HG03439 (cell line): ENCODE measurements around the gene TNFRSF18.

Source experiments
- ATAC-seq: cut with Tn5 transposase; IDR thresholded peaks from one replicate; pipeline ENCODE4 v1.9.1; 2021; ENCODE audit warnings: mild to moderate bottlenecking, moderate library complexity; ENCODE audit not compliant: unreplicated experiment

The TNFRSF18 gene

GRCh38 chr1:1167398-1167821 is 39.0 kb downstream of the TNFRSF18 start:
- ATAC-seq = no peak

GRCh38 chr1:1166642-1167397 is 39.6 kb downstream of the TNFRSF18 start:
- ATAC-seq = no peak

DNA sequence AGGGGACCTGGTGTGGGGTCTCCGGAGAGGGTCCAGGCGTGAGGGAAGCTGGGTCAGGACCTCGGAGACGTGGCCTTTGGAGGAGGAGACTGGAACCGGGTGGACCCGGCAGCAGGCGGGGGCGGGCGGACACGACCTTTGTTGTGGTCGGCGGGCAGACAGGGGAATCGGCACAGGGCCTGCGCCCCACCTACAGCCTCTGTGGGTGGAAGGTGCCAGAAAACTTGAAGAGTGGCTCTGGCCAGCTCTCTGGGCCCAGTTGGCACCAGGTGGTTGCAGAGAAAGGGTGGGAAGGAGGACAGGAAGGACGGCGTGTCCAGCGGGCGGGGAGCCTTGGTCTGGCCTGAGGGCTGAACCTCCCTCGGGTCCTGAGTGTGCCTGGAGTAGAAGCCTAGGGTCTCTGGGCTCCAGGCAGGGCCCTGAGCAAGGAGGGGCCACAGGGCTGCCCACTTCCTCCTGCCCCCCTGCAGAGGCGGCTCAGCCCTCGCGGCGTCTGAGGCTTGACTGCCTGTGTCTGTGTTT is 40.4 kb downstream of the TNFRSF18 start:
- no peak for ATAC-seq

DNA sequence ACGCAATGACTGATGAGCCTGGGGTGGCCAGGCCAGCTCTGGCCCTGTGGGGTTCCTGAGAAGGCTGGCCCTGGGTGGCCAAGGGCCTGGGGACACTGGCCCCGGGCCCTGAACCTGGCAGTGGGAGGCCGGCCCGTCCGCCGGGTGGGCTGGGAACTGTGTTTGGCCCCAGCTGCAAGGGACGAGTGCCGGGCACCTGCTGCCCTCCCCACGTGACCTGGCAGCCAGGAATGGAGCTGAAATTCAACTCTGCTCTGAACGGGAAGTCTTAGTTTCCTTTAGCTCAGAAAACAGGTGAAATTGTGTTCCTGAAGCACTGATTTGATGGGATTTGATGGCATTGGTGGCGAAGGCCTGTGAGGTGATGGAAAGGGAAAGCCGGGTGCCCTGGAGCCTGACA is 40.9 kb downstream of the TNFRSF18 start:
- ATAC-seq = no peak

DNA sequence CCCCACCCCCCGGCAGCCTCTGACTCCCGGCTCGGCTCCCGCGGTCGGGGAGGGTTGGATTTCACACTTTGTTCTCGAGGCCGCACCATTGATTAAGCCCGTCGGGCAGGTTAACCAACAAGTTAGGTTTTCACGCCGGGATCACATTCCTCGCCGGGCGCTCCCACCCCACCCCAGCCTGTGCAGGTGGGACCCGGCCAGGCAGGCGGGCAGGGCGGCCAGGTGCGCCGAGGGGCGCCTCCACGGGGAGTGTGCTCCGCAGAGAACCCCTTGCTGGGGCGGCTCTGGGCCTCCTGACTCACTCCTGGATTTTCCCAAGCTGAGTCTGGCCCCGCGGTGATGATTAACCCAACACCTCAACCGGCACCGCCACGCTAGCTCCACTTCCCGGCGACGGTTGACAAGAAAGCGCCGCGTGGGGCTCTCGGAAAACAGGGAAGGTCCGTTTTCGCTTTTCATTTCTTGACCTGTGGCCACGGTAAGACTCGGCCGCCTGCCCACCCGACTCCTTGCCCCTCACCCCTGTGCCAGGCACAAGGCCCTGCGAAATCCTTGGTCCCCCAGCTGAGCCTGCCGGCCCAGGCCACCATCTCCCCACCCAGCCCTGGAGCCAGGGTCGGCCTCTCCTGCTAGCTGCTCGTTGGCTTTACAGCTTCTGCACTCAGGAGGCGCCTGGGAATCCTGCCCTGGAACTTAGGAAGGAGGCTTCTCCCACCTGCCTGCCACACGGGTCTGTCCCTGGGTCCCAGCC is 41.5 kb downstream of the TNFRSF18 start:
- no peak for ATAC-seq

- ATAC-seq = no peak
These were observed 42.1 kb downstream of the TNFRSF18 start for GRCh38 chr1:1164361-1164700.

- ATAC-seq = no peak
These were observed 42.8 kb downstream of the TNFRSF18 start for GRCh38 chr1:1163538-1164070.

GRCh38 chr1:1162597-1163537 is 43.5 kb downstream of the TNFRSF18 start:
- ATAC-seq = no peak

DNA sequence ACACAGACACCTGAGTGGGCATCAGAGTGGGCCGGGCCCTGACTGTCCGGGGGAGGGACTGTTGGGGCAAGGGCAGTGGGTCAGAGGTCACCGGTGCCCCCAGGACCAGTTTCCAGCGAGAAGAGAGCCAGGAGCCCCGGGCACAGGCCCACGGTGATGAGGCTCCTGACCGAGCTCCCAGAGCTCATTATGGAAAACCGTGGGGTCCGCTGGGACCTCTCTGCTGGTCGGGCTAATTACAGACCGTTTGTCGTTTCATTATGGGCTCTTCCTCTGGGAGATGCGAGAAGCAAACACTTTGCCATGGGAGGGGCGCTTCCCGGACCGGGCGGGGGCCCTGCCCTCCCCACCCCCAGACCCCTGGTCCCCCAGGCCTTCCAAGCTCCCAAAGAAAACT is 44.7 kb downstream of the TNFRSF18 start:
- ATAC-seq = no peak

DNA sequence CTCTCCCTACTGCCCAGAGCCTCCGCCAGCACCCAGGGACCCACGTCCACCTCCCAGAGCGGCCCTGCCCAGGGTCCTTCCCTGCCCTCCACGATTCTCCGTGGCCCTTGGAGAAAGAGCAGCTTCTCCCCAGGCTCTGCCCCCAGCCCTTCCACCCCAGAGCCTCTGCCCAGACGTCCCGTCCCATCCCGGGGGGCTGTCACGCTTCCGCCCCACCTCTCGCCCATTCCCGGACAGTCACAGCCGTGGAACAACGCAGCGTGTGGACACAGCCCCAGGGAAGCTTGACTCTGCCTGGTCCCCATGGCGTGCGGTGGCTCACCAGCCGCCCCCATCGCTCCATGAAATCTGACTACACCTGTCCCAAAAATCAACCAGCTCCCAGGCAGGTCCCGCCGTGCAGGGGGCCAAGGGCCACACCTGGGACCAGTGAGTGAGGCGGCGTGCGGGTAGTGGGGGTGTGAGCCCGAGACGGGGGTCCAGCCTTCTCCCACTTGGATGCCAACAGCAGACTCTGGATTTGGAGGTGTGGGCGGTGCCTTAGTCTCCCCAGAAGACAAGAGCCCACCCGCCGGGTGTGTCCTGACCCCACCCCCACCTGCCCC is 45.2 kb downstream of the TNFRSF18 start:
- no peak for ATAC-seq

DNA sequence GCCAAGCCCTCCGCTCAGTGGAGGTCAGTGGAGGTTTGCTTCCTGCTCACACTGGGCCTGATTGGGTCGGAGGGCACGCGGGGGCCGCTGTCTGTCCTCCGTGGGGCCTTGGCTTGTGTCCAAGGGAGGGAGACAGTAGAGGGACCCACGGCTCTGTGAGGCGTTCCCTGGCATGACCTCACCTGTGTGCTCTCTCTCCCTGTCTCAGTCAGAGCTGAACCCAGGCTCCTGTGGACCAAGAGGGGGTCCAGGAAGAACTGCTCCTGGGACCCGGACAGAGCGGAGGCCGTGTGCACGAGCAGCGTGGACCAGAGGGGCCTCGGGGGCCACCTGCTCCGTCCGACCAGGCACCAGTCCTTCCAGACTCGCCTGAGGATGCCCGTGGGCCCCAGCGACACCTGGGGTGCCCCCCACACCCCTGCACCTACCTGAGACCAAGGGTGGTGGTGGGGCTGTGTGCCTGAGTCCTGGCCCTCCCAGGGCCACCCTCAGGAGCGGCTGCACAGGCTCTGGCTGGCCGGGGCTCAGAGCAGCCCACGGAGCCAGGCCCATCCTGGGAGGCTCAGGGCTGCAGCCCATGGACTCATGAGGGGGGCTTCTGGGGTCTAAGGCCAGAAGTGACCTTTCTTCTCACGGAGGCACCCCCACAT is 46.0 kb downstream of the TNFRSF18 start:
- ATAC-seq = no peak

DNA sequence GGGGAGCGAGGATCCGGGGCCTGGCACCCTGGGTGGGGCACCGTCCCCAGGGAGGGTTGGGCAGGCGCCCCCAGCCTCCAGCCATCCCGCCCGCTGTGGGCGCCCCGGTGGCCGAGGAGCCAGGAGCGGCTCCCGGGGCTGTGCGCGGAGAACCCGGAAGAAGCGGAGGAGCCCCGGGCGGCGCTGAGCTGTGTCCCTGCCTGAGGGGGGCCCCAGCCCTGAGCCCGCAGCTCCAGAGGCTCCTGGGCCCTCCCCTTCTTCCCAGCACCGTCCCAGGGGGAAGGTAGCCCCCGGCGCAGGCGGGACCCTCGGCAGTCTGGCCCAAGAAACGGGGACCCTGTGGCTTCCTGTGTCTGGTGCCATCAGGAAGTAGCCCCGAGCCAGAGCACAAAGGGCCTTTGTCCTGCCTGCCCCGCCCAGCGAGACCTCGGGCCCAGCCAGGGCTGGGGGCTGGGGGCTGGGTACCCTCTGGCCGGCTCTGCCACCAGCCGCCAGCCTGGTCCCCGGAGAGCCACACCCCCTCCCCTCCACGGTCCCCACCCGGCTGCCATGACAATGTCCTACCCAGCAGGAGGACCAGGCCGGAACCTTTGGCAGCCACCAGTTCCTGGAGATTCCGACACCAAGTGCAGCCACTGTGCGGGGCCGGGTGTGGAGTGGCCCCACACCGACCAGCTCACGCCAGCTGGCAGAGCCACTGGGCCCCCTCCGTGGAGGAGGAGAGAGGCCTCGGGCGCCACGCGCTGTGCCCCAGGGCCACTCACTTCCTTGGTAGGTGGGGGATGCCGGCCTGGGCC is 48.3 kb downstream of the TNFRSF18 start:
- no peak for ATAC-seq

- no peak for ATAC-seq
These were observed 48.9 kb downstream of the TNFRSF18 start for GRCh38 chr1:1157426-1157913.

GRCh38 chr1:1157033-1157365 is 49.4 kb downstream of the TNFRSF18 start:
- ATAC-seq = no peak

DNA sequence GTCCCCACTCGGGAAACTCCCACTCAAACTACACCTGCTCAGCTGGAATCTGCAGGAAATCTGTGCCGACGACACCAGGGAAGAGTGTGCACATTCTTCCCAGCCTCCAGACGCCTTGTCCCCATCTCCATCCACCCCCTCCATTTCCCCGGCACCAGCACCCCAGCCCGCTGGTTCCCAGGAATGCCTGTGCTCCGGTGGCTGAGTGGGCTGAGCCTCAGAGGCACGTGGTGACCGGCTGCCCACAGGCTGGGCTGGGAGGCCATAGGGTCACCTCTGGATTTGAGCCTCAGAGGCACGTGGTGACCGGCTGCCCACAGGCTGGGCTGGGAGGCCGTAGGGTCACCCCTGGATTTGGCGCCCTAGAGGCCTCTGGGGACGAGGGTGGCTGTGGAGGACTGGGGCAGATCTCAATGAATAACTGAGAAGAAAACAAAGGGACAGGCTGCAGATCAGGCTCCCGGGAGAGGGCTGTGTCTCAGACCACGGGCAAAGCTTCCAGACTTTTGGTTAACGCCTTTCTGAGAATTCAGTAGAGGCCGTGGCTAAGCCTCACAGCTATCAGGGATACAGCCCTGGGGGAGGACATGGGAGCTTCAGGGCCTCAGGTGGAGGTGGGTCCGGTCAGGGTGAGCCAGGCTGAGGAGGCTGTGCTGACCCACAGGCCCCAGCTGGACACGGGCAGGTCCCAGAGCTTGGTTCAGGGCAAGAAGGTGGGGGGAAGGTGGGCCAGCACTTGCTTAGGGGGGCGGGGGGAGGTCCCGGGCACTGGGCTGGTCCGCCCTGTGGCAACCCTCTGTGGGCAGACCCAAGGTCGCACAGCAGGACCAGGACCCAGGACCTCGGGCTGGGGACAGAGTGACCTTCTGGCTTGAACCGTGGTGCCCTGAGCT is 50.0 kb downstream of the TNFRSF18 start:
- no peak for ATAC-seq

DNA sequence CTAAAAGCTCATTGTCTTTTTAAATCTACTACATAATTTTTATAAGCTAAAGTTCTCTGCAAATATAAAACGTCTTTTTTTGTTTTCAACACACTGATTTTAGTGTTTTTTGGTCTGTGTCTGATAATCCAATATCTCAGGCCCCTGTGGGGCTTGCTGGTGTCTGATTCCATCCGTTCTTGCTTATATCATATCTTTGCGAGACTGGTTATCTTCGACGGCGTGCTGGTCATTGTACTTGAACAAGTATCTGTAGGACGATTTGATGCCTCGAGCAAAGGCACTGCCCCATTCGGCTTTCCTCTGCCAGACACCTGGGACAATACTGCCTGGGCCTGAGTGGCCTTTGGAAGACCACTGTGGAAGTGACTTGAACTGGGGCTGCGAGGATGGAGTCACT is 51.1 kb downstream of the TNFRSF18 start:
- ATAC-seq = no peak

DNA sequence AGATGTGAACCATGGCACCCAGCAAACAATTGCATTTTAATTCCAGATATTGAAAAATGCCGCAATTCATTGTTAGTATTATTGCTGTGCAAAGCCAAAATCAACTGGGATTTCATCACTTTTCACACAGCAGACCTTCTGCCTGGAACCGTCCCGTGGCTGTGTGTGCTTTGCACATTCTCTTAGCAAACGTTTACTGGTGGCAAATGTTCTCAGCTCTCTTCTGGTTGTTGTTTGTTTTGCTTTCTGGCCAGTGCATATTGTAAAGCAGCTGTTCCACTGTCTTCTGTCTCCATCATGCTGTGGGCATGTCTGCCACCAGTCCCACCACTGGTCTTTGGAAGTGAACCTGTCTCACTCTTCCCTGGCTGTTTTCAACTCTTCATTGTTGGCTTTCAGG is 52.5 kb downstream of the TNFRSF18 start:
- no peak for ATAC-seq
